A172 (cell line): ENCODE measurements around the gene AFF3. TPM values are rescaled to one million over a fixed set of nuclear protein-coding genes. Genes with fewer than 3 reads are reported as not detected.
A peak's percentile ranks its signal among the peaks of the same experiment; 100 is the strongest.

Experiments
- DNase-seq: peaks from one replicate; pipeline ENCODE4 v3.0.0-alpha.2; 2015; ENCODE audit warnings: low spot score
- total RNA-seq: library from RNA; depleted of rRNA; stranded (reverse); fragments of >200 nt; shearing (Covaris generic); gene quantifications from 2 replicates; pipeline ENCODE4 v1.2.3, GENCODE V29; 2014

Gene AFF3
- total RNA-seq, 1 experiment from 2014 or later: 1.9 TPM

DNA sequence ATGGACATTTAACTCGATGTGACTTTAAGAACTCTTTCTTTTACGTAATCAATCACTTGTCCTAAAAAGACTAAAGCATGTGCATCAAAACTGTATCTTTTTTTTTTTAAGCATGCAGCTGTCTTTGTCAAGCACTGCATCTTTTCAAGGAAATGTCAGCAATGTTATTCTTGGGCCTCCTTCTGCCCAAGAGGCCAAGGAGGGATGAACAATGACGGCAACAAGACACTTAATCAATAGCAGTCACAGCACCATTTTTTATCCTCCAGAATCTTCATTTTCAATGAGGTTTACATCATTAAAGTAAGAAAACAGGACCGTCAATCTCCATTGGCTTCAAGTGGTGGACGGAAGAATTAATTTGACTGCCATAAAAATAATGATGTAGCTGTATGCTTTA lies 253.8 kb downstream of the AFF3 start:
- no peak for DNase-seq

DNA sequence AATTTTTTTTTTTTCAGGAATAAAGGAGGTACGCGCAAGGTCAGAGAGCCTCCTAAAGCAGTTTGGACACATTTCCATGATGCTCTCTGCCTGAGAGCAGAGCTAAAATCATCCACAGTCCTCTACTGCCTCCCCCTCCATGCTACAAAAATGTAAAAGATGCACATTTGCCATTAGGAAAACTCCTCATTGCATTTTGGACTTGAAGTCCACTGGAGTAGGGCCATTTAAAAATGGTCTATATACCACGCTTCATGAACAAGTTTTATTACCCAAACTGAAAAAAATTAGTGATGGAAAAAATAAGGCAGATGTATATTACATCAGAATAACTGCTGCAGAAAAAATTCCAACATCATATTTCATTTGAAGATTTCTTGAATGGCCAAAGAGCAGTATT lies 256.0 kb downstream of the AFF3 start:
- DNase-seq: no peak

DNA sequence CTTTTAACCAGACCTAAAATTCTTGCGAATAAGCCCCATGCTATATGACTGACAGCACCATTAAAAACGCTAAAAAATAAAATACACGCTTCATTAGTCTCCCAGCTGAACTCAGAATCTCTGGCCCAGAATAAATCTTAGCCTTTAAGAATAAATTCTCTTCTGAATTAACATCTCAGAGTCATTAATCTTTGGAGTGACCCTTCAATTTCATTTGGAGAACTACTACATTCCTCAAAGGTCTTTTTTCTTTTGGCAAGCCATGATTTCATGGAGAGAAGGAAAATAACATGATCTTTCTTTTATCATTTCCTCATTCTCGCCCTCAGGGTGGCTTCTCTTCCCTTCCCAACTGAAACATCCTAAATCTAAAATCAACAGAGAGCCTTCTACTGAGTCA lies 259.0 kb downstream of the AFF3 start:
- no peak for DNase-seq

DNA sequence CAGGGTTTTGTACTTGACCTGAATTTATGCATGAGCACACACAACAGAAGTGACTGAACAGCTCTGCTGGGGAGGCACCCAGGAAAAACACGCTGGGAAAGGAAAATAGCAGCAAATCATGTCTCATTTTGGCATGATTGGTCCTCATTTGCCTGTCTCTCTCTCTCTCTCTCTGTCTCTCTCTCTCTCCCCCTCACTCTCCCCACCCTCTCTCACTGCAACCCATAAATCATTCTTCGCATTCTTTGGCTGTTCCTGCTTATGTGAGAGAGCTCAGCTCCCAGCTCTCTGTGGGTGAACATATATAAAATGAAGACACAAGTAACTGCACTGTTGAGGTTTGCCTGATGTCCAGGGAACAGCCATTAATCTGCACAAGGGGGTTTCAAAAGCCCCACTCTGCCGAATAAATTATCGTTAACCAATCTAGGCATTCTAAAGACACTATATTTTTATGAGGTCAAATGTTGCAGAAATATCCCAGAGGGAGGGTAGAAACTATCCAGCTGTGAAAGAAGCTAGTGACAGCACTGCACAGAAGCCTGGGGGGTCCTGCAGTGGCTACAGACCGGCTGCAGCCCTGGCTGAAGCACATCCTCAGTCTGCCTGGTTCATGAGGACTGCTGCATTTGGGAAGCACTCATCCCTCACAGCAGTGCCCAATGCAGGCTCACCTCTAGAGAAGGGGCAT lies 260.3 kb downstream of the AFF3 start:
- DNase-seq: peak; percentile 93

DNA sequence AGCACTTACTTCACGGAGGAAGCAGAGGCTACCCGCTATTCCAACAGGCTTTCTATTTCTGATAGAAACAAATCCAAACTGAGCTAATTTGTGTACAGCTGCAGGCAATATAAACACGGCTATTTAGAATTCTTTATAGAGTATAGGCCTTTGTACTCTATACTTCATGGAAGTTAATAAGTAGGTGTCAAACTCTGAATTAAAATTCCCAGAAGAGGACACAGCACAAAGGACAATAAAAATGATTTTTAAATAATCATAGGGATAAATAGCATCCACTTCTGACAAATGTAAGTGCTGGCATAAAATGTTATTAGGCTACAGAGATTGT lies 261.5 kb downstream of the AFF3 start:
- no peak for DNase-seq

DNA sequence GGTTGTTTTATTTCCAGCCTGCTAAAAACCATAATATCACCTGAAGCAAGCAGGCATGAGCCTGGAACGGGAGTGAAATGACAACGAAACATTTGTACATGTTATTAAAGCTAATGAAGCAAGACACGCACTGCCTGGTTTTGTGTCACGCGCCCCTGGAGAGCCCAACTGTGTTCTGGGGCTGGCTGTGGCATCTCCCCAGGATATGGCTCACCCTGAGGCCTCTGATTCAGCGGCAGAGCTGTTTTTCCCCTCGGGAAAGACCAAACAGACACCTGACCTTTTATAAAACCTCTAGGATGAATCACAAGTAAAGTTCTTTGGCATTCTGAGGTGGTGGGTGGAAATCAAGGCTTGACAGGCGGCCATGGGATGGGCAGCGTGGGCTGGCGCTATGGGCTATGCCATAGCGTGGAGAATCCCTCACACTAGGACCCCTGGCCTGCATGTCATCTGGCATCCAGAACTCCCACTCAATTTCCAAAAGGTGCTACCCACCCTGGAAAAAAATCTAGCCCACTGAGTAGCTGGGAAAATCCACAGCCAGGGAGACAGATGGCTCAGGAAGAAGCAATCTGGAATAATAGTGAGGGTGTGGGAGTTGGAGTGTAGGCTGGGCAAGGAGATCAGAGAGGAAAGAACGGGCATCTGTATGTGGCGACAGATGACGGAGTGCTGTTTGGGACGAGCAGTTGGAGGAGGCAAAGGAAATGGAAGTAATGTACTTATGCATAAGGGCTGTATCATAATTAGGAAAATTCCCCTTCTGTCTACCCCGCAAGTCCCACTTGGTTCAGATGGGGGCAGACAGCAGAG lies 262.0 kb downstream of the AFF3 start:
- peak; percentile 95 for DNase-seq

DNA sequence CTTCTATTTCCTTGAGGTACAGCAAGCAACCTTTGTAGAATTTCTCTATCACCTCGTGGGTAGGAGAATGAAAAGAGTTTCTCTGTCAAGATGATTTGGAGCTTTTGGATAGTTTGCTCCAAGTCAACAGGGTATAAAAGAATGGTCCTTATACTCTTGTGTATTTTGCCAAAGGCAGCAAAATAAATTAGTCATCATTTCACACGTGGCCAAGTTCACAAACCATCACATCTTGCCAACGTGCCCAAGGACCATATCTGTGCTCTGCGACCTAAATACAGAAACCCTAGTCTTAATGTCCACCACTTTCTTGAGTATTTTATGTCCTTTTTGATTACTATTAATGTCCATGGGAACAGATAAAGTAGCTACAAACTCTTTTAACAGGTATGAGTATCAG lies 262.9 kb downstream of the AFF3 start:
- DNase-seq: peak; percentile 70

DNA sequence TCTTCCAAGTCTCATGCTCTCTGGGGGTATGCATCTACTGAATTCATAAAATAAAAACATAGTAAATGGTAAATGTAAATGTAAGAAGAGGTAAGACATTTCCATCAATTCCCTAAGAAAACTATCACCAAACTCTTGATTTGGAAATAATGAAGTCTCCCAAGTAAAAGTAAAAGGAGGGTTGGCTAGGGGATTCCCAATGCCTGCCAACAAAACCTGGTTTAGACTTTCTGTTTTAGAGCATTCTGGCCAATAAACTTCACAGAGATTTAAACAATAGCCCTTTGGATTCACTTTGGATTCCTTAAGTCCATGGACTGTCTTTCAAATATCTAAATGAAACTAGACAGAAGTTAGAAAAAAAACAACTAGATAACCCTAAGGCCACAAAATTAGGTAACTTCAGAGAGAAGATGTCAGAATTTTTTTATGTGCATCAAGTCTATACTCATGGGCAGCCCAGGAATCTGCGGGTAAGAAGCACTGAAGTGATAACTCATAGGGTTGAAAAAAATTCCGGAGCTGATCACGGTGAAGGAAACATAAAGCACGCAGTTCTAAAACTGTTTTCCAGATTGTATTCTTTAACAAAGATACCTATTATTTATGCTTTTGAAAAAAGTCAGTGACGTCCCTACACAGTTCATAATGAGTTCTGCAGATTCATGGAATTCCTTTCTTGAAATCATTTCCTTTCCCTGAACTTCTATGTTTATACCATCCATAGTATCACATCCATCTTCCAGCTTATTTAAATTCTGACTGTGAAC lies 263.6 kb downstream of the AFF3 start:
- peak; percentile 84 for DNase-seq

DNA sequence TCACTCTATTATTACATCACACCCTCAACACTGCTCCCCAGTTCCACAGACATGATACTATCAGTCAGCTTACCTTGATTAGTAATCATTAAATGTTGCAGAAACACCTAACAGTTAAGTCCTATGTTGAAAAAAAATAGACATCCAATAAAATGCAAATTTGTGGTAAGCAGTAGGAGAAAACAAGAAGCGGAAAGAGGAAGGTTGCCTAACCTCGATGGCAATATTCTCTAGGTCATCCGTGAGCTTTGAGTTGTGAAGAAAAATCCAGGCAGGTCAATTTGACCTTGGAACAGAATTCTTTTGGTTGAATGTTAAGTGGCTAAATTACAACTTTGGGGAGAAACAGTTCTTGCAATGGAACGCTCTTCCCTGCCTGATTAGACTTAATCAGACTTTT lies 264.4 kb downstream of the AFF3 start:
- no peak for DNase-seq

DNA sequence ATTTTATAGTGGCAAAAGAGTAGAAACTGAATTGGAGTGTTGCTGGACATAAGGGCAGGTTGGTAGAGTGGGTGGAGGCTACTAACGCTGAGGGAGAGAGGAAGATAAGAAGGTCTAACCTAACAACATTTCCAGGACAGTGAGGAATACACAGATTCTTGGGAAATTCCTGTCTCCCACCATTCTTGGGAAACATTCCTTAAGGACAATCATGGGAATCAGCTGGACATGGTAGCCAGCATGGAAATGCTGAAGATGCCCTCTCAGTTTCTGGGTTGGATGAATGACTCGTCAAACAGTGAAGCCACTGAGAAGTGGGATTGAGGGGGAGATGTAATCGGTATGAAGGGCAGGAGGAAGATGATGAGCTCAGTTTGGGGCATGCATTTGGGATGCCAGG lies 265.4 kb downstream of the AFF3 start:
- no peak for DNase-seq

DNA sequence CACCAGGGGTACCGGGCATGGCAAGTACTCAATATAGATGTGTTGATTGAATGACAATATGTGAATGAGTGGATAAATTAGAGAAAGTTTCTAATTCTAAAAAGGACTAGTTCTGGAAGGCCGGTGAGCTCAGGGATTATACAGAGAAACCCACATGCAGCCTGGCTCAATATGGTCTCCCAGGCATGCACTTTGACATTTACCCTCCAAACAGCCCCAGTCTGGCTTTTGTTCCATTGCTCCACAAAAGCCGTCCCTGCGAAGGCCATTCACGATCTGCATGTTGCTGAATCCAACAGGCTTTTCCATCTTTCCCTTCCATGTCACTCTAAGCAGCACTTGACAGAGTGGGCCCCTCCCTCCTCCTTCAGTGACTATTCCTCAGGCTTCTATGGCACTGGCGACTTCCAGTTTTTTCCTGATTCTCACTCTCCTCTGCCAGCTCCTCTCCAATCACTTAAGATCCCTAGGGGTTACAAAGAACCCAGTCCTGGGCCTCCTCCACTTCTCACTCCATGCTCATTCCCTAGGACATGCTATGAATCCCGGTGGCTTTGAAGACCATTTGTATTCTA lies 266.7 kb downstream of the AFF3 start:
- DNase-seq: no peak

DNA sequence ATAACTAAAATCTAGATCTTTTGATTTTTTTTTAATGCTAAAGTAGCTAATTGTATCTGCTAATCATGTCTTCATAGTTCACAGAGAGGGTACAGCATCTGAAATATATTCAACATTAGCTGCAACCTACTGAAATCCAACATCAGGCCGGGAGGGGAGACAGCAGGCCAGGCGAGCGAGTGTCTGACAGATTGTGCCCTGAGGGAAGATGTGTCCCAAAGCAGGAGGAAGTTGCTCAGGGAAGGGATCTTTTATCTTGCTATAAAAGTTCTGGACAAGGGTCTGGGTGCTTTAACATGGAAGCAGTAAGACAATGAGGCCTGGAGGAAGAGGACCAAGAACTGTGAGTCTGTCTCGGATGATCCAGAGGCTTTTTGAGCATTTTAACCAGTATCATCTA lies 274.1 kb downstream of the AFF3 start:
- DNase-seq: no peak

DNA sequence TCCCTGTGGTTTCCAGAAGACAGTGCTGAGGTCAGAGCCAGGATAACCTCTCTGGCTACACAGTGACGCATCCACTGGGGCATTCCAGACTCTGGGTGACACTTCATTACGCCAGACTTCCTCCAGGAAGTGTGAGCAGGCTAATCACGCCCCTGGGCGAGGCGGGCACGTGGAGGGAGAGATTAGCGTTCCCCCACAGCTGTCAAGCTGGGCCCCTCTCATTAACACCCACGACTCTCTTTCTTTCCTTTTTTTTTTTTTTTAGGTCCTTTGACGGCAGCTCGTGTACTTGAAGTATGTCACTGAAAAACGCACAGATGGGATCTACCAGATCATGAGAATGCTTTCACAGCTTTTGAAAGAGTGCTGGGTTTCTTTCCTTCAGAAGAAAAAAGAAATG lies 274.6 kb downstream of the AFF3 start:
- DNase-seq: peak; percentile 93

DNA sequence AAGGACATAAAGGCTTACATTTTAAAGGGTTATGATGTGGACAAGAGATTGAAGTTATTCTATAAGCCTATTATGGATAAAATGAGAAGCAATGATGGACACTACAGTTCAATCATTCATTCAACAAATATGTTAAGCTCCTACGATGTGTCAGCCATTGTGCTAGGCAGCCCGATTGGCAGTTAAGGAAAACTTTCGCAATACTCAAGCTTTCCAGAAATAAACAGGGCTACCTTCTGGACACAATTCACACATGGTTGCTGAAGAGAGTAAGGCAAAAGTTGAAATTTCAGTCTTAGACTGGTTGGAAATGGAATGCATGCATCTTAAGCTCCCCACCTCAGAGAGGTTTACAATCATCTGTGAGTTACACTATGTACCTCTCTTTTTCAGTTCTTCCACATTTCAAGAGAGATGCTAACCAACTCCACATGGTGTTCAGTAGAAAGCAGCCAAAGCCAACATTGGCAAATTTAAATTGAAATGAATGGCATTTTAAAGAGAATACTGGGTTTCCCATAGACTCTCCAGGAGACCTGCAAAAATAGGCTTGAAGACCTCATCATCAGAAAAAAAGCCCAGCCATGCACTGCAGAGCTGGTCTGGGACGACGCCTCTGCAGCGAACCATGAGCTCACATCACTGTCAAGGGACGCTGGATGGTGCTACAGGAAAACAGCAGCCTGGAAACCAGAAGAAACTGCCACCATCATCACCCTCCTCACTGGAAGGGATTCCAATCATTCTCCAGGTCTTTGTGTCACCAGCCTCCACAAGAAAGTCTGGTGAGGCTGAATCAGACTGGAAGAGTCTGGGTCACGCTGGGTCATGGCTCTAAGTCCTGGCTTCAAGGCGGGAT lies 276.3 kb downstream of the AFF3 start:
- DNase-seq: peak; percentile 71

DNA sequence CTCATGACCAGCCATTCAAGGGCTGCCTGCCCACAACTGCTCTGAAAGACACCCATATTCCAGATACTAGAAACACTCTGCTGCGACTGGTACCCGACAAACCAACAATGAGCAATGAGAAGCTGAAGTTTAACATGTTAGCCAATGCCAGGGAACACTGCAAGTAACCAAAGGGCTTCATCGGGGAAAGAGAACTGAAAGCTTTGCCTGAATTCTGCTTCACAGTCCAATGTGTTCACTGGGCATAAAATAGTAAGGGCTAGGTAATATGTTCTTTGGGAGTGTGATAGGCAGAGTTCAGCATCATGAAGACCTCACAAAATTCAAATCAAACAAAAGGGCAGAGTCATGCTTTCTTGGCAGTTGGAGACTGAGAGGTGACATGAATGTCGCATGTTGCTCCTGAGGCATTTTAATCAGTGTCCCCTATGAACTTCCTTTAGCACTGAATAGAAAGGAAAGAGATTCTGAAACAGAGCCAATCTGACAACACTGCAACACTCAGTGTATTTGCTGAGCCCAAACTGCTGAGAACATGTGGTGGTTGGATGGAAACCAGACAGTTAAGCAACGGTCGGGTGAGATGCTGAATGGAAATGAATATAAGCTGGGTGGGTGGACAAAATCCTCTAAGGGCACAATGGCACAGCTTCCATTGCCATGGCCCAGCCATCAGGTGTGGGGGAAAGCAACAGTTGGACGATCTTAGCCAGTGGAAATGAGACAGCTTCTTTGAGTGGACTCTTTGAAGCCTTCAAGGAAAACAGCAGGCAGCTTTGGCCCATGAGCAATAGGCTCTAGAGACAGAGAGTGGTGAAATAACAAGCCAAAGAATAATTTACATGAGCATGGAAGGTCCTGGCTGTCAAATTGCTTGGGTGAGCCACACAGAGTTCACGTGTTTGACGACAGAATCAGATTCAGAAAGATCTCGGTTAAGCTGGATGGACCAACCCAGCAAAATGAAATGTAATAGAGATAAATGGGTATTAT lies 277.5 kb downstream of the AFF3 start:
- no peak for DNase-seq

DNA sequence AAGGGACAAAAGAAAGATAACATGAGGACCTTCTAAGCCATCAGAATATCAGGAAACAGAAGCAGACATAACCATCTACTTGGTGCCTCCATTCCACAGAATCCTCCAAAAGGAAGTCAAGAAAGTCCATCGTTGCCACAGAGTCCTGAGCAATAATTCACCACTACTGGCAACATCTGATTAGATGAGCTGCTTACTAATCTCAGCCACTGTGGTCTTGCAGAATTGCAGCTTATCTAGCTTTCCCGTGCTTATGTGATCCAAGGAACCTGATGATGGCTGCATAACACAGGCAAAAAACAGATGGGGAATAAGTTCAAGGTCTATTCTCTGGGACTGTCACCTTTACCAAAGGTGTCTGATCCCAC lies 278.5 kb downstream of the AFF3 start:
- DNase-seq: peak; percentile 67

DNA sequence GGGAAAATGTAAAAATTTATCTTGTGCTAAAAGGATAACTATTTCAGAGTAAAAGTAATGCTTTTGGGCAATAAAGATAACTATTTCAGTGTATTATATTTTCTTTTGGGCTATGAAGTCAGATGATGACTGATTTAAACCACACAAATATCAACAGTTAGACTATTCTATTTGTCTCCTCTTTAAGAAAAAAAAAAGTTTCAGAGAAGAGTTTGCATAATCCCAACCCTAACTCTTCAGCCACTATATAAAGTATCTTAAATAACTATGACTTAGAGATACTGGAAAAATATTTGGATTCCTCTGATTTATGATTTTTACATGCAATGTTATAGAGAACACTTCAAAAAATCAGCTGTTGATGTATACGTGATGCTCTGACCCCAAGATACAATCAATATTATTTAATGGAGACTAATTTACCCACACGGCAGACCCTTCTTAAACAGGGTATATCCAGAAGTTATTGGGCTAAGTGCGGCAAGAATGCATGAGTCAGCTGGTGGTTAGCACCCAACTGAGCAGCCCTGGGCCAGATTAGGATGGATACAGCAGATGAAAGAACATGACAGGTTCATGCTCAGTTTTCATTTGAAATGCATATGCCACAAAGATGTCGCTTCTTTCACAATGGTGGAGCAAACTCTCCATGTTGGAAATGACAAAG lies 279.0 kb downstream of the AFF3 start:
- DNase-seq: peak; percentile 72

DNA sequence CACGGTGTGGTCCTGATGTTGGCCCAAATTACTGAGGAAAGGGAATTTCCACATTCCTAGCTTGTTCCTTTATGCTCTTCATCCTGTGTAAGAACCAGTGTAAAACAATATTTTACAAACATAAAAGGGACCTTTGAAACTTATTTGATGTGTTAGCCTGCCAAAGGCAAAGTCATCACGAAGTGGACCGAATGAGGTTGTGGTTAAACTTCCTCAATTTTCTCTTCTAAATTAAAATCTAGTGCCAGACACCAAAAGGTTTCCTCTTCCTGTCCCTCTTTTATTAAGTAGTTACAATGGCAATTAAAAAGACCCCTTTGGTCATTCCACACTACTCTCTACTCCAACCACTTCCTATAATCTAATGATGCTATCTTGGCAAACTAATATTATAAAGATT lies 279.8 kb downstream of the AFF3 start:
- no peak for DNase-seq

DNA sequence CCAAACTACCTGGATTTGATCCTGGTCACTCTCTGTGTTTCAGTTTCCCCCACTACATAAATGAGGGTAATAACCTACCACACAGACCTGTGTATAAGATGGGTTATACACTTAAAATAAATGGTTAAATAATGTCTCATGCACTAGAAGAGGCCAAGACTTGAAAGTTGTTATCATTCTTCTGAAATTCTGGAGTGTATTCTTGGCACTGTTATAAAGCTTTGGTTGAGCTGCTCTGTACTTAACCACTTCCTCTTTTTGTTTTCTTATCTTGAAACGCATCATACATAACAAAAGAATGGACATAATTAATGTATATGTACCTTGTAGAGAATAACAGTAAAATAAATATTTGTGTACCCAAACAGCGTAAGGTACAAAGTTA lies 281.0 kb downstream of the AFF3 start:
- DNase-seq: peak; percentile 47
